ACHN (cell line): Measurements from ENCODE around the gene CDR2.
"Not testable (repeated sequence)": the region's sequence is repeated elsewhere in the genome, so short reads cannot be mapped to it uniquely, and the experiment has no call there.

Source experiments
- DNase-seq: peaks from one replicate; pipeline ENCODE4 v3.0.0-alpha.2; 2015
- in situ Hi-C: cut with HindIII; loops from 2 replicates; pipeline ENCODE4 v1.10.0; 2017; ENCODE audit warnings: low sequenced_read_pairs, low pct_ligation_motif_present, low pct_unique_long_range_greater_than_20kb

Gene CDR2

DNA sequence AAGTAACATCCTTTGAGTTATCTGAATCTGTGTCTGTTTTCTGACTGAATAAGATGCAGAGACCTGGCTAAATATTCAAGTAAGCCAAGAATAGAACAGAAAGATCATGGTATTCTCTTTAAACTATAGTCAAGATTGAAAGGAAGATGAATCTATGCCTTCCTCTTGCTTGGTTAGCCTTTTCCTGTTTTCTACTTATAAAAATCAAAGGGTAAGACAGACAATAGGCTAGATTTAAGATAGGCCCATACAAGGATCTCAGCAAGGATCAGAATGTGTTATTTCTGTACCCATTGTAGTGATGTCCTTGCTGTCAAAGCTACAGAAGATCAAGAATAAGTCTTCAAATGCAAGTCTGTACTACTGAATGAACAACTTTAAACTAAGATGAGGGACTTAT lies 7.0 kb upstream of the CDR2 start:
- in situ Hi-C loops: no loop called here
- no peak for DNase-seq

DNA sequence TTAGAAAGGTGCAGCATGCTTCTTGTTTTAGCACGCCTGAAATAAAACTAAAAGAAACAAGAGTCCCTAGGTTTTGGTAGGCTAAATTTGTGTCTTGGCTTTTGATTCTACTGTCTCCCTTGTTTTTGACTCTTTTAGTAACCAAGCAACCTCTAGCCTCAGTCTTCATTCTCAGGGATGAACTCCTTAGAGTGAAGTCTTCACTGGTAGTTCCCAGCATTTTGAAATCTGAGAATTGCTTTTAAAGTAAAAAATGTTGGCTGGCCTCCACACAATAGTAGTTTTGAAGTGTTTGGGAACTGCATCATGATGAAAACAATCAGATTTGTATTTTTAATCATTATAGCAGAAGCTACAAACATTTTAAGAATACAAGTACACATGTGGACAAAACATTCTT lies 6.1 kb upstream of the CDR2 start:
- DNase-seq: no peak
- in situ Hi-C loops: no loop called here

DNA sequence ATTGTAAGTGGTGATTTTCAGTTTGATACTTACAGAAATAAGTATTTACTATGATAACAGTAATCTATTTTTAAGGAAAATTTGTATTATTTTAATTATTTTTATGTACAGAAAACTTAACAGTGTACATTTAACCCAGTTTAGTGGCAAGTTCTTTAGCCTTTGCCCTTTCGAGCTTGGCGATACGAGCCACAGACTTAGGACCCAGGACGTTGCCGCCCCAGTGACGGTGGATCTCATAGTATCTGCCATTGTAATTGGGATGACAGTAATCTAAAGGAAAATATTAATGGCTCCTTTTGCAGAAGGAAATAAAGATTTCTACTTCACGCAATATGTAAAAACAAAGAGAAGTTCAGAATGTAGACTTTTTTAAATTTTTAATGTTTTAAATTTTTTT lies 5.2 kb upstream of the CDR2 start:
- in situ Hi-C loops: no loop called here
- no peak for DNase-seq

DNA sequence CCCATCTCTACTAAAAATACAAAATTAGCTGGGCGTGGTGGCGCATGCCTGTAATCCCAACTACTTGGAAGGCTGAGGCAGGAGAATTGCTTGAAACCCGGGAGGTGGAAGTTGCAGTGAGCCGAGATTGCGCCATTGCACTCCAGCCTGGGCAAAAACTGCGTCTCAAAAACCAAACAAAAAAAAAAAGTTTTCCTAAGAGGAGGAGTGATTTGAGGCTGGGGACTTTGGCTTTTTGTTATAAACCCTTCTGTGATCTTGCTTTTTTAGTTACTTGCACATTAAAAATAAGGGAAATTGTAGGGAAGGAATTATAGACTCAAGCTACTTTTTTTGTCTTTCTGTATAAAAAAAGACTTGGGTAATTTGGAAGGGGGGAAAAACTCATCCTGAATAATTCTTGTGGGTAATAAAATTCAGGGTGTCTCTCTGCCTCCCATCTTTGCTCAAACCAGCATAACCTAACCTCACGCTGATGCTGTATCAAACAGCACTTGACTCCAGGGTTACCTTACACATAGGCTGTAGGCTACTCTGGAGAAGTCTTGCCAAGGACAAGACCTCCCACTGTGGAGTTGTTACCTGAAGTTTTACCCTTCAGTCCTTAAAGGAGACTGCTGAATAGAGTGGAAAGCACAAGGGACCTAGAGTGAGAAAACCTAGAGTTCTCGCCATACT lies 1.7 kb upstream of the CDR2 start:
- DNase-seq: no peak
- in situ Hi-C loops: no loop called here

DNA sequence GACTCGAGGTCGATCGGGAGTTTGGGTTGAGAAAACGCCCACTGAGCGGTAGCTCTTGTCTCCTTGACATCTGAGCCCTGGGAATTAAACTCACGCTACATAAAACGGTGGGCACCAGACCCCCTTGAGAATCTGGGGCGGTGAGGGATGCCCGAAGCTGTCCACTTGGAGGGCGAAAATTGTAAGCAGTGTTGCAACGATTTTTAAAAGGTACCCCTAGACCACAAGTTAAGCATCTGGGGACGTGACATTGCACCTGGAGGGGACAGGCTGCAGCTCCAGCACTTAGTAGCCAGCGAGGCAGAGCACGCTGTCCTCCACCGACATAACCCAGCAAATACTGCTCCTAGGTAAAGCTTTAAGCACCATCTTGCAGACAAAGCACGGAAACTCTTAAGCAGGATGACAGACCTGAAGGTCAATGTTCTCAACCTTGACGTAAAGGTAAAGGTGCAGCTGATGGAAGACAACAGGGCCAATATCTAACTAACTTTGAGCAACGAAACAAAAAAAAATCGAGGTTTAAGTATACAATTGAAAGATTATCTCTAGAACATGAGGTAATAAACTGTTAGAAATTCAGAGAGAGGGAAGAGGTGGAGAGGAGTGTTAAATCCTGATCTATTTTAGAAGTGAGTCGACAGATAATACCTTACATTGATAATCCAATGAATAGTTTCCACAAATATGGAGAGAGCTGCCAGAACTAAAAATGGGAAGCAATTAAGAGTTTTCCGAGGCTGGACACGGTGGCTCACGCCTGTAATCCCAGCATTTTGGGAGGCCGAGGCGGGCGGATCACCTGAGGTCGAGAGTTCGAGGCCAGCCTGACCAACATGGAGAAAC lies 921 bp upstream of the CDR2 start:
- no peak for DNase-seq
- in situ Hi-C loops: no loop called here

DNA sequence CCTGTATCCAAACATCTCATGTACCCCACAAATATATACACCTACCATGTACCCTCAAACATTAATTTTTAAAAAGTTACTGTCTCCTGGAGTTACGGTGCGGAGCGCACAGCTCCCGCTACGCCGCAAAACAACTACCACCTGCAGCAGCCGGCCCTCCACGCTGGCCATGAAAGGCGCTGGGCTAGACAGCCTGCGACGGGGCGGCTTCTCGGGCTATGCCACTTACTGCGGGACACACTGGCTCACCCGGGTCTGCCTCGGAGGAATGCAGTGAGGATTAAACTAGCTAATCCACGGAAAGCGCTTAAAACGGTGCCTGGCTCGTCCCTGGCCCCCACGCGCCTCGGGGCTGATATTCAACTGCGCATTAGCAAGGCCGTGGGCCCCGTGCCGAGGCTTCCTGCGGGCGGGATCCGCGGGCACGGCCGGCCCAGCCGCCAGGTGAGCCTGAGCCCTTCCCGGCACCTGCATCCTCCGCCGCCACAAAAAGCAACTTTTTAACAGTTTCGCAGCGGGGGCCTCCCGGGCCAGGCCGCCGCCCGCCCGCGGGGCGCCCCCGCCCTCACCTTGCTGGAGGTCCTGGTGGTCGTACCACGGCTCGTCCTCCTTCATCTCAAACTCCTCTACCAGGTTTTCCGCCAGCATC lies 633 bp downstream of the CDR2 start:
- in situ Hi-C loops: no loop called here
- peak; percentile 44 for DNase-seq

DNA sequence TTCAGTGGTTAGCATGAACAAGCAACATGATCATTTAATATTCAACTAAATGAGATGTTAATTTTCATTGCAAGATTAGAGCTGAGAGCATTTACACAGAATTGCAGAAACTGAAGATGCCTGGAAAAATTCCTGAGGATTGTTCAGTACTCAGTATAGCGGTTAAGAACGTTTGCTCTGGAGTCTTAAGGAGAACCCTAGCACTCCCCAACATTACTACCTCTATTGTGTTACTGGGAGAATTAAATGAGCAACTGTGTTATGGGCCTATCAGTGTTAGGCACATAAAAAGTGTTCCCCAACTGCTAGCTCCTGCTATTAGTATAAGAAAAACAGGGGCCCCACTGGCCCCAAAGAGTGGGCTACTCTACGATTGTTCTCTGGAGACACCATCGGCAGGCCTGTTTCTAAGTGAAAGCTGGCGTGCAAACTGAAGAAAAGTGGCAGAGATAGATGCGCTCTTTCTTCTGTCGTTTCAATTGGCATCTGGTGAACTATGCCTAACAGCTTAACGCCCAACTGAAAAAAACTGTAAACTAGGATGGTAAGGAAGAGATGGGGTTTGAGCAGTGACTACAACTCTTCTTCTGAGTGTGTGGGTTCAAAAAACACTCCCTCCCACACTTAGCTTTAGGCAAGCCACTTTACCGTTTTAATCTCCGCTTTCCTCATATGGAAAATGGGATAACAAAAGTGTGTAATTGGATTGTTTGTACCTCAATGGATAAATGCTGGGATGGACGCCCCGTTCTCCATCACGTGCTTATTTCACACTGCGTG lies 1.3 kb downstream of the CDR2 start:
- in situ Hi-C loops: no loop called here
- peak; percentile 42 for DNase-seq

DNA sequence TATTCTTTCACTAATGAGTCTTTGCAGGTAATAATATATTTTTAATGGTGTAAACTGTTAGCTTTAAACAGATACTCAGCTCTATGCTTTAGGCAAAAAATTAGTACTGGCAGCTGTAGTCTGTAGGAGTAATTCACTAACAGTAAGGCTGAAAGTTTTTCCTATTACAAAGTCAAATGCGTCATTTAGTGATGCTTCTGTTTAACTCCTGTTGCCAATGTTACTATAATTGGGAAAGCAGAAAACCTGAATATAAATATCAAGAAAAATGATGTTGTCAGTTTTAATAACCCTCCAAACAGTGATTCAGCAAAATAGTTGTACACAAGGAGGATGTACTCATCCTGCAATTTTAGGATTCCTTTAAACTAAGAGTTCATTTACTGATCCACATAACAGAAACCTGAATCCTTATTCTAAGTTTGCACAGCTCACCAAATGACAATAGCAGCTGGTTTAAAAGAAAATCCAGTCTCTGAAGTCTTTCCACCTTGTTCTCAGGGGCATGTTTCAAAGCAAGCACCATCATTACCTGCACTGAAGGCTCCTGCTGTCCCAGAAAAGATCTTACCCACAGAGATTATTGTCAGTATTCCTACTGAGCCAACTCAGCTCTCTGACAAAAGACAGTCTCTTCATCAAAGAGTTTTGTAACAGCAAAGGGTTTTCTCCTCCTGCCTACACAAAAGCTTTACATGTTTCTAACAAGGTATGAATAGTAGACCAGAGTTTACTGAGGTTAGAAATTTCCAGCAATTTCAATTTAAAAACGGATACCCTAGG lies 4.2 kb downstream of the CDR2 start:
- in situ Hi-C loops: no loop called here
- no peak for DNase-seq

DNA sequence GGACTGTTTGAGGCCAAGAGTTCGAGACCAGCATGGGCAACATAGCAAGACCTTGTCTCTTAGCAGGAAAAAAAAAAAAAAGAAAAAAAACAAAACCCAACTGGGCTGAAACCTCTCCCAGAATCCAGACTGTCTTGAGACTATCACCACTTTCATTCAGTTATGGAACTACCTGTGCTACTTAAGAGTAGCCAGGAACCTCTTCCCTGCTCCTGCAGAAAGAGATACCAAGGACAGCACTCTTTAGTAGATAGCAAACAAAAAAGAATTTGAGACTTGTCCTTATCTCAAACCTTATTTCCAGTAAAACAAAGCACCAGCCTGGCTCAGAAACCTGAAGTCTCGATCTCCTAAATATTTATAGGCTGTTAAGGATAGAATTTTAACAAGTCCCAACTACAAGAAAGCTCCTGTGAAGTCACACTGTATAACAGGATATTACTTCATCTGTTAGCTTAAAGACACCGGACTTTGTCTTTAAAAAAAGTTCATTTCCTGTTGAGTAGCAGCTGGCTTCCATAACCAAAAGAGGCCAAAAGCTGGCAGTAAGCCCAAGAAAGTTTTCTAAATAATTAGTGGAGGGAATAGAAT lies 5.1 kb downstream of the CDR2 start:
- DNase-seq: peak; percentile 49
- in situ Hi-C loops: no loop called here

DNA sequence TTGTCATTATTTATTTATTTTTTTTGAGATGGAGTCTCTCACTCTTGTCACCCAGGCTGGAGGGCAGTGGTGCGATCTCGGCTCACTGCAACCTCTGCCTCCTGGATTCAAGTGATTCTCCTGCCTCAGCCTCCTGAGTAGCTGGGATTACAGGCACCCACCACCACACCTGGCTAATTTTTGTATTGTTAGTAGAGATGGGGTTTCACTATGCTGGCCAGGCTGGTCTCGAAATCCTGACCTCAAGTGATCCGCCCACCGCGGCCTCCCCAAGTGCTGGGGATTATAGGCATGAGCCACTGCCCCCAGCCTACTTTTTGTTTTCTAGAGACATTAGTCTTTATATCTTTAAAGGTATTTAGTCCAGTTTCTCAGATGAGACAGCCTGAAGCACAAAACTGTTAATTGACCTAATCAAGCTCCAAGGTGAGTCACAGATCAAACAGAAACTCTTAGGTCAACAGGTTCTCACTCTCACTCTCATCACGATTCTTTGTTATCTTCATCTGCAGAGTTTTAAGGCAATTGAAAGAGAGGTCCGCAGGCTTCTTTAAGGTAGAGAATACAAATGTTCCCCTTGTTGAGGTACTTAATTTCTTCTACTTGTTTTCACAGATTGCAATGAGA lies 6.1 kb downstream of the CDR2 start:
- in situ Hi-C loops: not testable (repeated sequence)

DNA sequence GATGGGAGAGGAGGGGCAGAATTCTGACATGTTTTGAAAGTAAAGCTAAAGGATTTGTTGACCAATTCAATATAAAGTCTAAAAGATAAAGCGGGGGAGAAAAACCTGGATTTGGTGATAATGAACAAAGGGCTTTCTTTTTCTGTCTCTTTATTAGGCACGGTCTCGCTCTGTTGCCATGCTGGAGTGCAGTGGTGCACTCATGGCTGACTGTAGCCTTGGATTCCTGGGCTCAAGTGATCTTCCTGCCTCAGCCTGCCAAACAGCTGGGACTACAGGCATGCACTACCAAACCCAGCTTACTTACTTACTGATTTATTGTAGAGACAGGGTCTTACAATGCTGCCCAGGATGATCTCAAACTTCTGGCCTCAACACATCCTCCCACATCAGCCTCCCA lies 7.5 kb downstream of the CDR2 start:
- peak; percentile 35 for DNase-seq
- in situ Hi-C loops: no loop called here

More for the DNA sequence above, 6.1 kb downstream of the CDR2 start:
- DNase-seq: not testable (repeated sequence)

DNA sequence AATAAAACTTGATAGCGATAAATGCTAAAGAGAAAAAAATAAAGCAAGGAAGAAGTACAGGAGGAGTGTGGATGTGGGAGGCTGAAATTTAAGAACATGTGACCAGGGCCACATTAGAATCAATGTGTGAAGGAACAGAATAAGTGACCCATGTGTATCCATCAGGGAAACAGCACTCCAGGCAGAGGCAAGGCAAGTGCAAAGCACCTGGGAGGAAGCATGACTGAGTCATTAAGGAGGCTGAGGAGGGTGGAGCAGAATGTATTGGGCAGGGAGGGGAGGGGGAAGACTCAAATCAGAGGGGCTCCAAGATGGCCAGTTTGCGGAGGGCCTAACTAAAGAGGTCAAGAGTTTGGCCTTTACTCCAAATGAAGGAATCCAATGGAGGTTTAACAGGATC lies 8.0 kb downstream of the CDR2 start:
- in situ Hi-C loops: no loop called here
- DNase-seq: no peak

DNA sequence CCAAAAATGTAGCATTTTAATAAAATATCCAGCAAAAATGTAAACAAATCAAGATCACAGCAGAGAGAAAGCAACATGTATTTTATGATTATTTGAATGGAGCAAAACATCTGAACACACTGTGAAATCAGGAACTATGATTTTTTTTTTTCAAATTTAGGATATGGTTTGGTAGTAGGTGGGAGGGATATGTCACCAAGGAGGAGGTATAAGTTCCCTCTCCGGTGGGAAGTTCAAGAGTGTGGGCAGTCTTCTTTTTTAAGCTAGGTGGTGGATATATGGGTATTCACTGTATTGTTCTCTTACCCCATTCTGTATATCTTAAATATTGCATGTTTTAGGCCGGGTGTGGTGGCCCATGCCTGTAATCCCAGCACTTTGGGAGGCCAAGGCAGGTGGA lies 10.2 kb downstream of the CDR2 start:
- in situ Hi-C loops: no loop called here
- no peak for DNase-seq

DNA sequence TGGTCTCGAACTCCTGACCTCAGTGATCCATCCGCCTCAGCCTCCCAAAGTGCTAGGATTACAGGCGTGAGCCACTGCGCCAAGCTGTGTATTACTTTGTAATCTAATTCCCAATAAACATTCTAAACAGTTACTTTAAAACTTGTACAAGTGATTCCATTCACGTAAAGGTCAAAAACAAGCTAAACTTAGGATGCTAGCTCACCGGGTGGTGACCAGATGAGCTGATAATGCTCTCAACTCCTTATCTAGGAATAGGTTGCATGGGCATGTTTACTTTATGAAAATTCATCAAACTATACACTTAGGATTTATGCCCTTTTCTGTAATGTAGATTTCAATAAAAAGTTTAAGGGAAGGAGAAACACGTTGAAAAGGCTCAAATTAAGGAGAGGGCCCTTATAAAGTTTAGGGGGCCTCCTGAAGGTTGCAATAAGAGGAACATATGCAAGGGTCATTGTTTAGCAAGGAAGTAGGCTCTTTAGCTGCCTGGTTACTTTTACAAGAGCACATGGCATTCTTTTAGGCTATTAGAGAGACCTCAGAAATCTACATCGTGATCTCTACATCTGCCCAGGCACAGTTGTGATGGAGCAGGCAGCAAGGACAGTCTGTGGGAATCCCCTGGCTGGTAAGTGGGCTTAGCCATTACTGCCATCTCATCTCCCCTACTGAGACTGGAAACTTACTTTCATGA lies 13.3 kb downstream of the CDR2 start:
- no peak for DNase-seq
- in situ Hi-C loops: no loop called here

DNA sequence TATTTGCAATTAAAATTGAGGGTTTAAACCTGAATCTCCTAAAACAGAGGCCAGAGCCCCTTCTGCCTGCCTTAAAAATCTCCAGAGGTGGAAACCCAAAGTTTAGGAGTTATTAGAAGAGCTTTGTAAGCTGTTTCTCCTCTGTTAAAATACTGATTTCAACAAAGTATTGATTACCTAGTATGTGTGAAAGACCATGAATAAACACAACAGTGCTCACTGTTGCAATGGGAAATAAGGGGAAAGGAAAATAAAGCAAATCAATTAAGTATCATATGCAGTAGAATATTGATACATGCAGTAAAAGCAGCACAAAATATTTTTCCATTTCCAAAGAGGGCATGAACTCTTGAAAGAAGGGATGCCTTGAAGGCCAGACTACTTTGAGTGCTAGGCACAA lies 14.7 kb downstream of the CDR2 start:
- in situ Hi-C loops: no loop called here
- DNase-seq: no peak

DNA sequence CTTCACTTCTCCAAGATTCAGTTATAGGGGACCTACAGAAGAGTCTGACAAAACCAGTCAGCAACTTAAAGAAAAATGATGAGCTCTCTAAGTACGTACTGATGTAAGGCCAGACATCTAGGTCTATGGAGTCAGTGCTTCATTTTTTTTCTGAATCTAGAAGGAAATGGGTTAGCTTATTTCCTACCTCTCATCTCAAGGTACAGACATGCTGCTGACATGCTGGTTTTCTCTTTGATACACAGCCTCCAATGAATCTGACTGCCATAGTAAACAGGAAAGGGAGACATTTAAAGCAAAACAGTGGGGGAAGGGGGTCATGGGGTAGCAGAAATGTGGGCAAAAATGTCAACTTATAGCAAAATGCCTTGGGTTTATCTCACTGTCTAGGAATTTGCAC lies 16.4 kb downstream of the CDR2 start:
- DNase-seq: no peak
- in situ Hi-C loops: no loop called here

DNA sequence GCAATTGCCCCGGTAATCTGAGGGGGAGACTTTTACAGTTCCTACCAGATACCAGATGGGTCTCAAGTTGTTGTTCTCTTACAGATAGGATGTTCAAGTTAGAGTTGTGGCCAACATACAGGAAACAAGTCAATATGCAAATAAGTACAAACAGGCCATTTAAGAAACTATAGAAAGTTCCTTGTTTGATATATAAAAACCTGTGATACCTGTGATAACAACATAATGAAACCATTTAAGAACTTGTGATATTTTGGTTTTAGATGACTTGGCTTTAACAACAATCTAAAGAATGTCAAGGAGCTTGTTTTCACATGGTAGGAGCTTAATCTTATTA lies 16.8 kb downstream of the CDR2 start:
- DNase-seq: no peak
- in situ Hi-C loops: no loop called here
